Loucy (cell line): ENCODE measurements around the gene MYADM.
"Not testable (repeated sequence)": the region's sequence is repeated elsewhere in the genome, so short reads cannot be mapped to it uniquely, and the experiment has no call there.

Experiments used
- H2AFZ ChIP-seq: fragments of 200-600 bp; sonication (generic); 2 replicates; pipeline ENCODE4 v1.6.0; 2016; ENCODE audit warnings: antibody characterized with exemption, mild to moderate bottlenecking, low read length, moderate library complexity
- H3F3A ChIP-seq: fragments of 200-600 bp; 2 replicates; pipeline ENCODE4 v1.6.0; 2016; ENCODE audit warnings: antibody characterized with exemption, low read depth, mild to moderate bottlenecking
- H3K27me3 ChIP-seq: fragments of 200-600 bp; sonication (generic); 2 replicates; pipeline ENCODE4 v1.6.1; 2014; ENCODE audit warnings: low read length, mild to moderate bottlenecking; ENCODE audit not compliant: insufficient read depth, poor library complexity, severe bottlenecking
- H3K36me3 ChIP-seq: fragments of 200-600 bp; sonication (generic); 2 replicates; pipeline ENCODE4 v1.6.1; 2016; ENCODE audit warnings: low read length; ENCODE audit not compliant: insufficient read depth
- H3K4me1 ChIP-seq: fragments of 200-600 bp; sonication (generic); 2 replicates; pipeline ENCODE4 v1.5.1; 2014; ENCODE audit warnings: low read length, mild to moderate bottlenecking; ENCODE audit not compliant: insufficient read depth, poor library complexity, severe bottlenecking
- H3K4me2 ChIP-seq: fragments of 200-600 bp; sonication (generic); 2 replicates; pipeline ENCODE4 v1.6.0; 2014; ENCODE audit warnings: antibody characterized with exemption, low read length, low read depth, mild to moderate bottlenecking; ENCODE audit not compliant: poor library complexity, severe bottlenecking
- H3K4me3 ChIP-seq: fragments of 200-600 bp; sonication (generic); 2 replicates; pipeline ENCODE4 v1.5.1; 2014; ENCODE audit warnings: low read length, mild to moderate bottlenecking, mixed read lengths; ENCODE audit not compliant: poor library complexity, severe bottlenecking
- H3K79me2 ChIP-seq: fragments of 200-600 bp; sonication (generic); 2 replicates; pipeline ENCODE4 v1.6.1; 2014; ENCODE audit warnings: low read length; ENCODE audit not compliant: insufficient read depth
- H3K9ac ChIP-seq: fragments of 200-600 bp; sonication (generic); 2 replicates; pipeline ENCODE4 v1.6.0; 2014; ENCODE audit warnings: mild to moderate bottlenecking, low read depth, low read length, moderate library complexity; ENCODE audit not compliant: poor library complexity, severe bottlenecking
- H3K9me2 ChIP-seq: fragments of 200-600 bp; sonication (generic); replicated peaks from 2 replicates; pipeline ENCODE4 v1.6.1; 2016; ENCODE audit warnings: low read depth, low read length, mixed read lengths
- H3K9me3 ChIP-seq: fragments of 200-600 bp; sonication (generic); 2 replicates; pipeline ENCODE4 v1.6.1; 2014; ENCODE audit warnings: mild to moderate bottlenecking, antibody characterized with exemption, low read length, low read depth; ENCODE audit not compliant: insufficient read depth
- H4K20me1 ChIP-seq: fragments of 200-600 bp; sonication (generic); 2 replicates; pipeline ENCODE4 v1.6.0; 2014; ENCODE audit warnings: antibody characterized with exemption, low read length, mild to moderate bottlenecking; ENCODE audit not compliant: insufficient read depth, poor library complexity, severe bottlenecking
- CTCF ChIP-seq: fragments of 200-600 bp; sonication (generic); conservative IDR thresholded peaks from 2 replicates; pipeline ENCODE4 v1.5.1; 2014; ENCODE audit warnings: mild to moderate bottlenecking, antibody characterized with exemption, low read length
- EZH2phosphoT487 ChIP-seq: fragments of 200-600 bp; IDR thresholded peaks from 2 replicates; pipeline ENCODE4 v1.6.1; 2018; ENCODE audit warnings: antibody characterized with exemption, mild to moderate bottlenecking, moderate library complexity, borderline replicate concordance

The MYADM gene

GRCh38 chr19:53828531-53828930 lies 39.2 kb upstream of the MYADM start:
- no peaks in the 10 kb centered on the region for H3K9me3 ChIP-seq
- H3F3A ChIP-seq, result no peaks in the 10 kb centered on the region
- no peaks in the 10 kb centered on the region for H4K20me1 ChIP-seq
- no peaks in the 10 kb centered on the region for H3K27me3 ChIP-seq
- H3K4me2 ChIP-seq, result no peak overlapping the region
- H3K4me1 ChIP-seq, result no peaks in the 10 kb centered on the region
- no peaks in the 10 kb centered on the region for H3K79me2 ChIP-seq
- no peak overlapping the region for H2AFZ ChIP-seq
- H3K4me3 ChIP-seq, result no peak overlapping the region
- H3K36me3 ChIP-seq, result no peaks in the 10 kb centered on the region
- no peaks in the 10 kb centered on the region for H3K9me2 ChIP-seq
- TF ChIP-seq CTCF, result no peak
- TF ChIP-seq EZH2phosphoT487, result no peak
- H3K9ac ChIP-seq, result no peak overlapping the region

- not testable (repeated sequence) for H3K79me2 ChIP-seq, H3K9me2 ChIP-seq, H2AFZ ChIP-seq, H3K4me2 ChIP-seq, H4K20me1 ChIP-seq, H3K4me3 ChIP-seq, H3F3A ChIP-seq, H3K9ac ChIP-seq, H3K36me3 ChIP-seq, H3K4me1 ChIP-seq, H3K9me3 ChIP-seq, H3K27me3 ChIP-seq
Observed at GRCh38 chr19:53832861-53833260, 34.8 kb upstream of the MYADM start.

- not testable (repeated sequence) for H2AFZ ChIP-seq, H3K9me2 ChIP-seq, H3K9me3 ChIP-seq
Observed at GRCh38 chr19:53838446-53838845, 29.2 kb upstream of the MYADM start.

GRCh38 chr19:53840241-53840640 lies 27.4 kb upstream of the MYADM start:
- H3F3A ChIP-seq, H3K9me2 ChIP-seq, H3K36me3 ChIP-seq, H3K9ac ChIP-seq, H3K4me2 ChIP-seq, H3K4me3 ChIP-seq, H3K27me3 ChIP-seq, H3K4me1 ChIP-seq, H2AFZ ChIP-seq, H3K79me2 ChIP-seq, H4K20me1 ChIP-seq, H3K9me3 ChIP-seq: not testable (repeated sequence)

More at GRCh38 chr19:53838446-53838845, 29.2 kb upstream of the MYADM start:
- H3K27me3 ChIP-seq, H3K79me2 ChIP-seq, H3K4me1 ChIP-seq, H3K9ac ChIP-seq, H4K20me1 ChIP-seq, H3K36me3 ChIP-seq, H3F3A ChIP-seq, H3K4me3 ChIP-seq, H3K4me2 ChIP-seq: not testable (repeated sequence)

GRCh38 chr19:53840914-53841313 lies 26.8 kb upstream of the MYADM start:
- H2AFZ ChIP-seq, H3K79me2 ChIP-seq, H3K9ac ChIP-seq, H3K4me3 ChIP-seq, H3K9me2 ChIP-seq, H3K4me2 ChIP-seq, H3K4me1 ChIP-seq, H4K20me1 ChIP-seq, H3F3A ChIP-seq, H3K27me3 ChIP-seq, H3K36me3 ChIP-seq, H3K9me3 ChIP-seq: not testable (repeated sequence)
